SK-N-SH treated with all-trans-retinoic acid at 6 μM for 48 hours (cell line): ENCODE results near the gene RRAGD.

Experiments used
- ATAC-seq: fragments of 200-7000 bp; cut with Tn5 transposase; 3 replicates; pipeline ENCODE4 v1.9.1; 2020; ENCODE audit warnings: mild to moderate bottlenecking, moderate library complexity
- BACH2 ChIP-seq: fragments of 250-450 bp; sonication (Bioruptor Pico); IDR thresholded peaks from 2 replicates; pipeline ENCODE4 v1.9.0; 2021; ENCODE audit warnings: mild to moderate bottlenecking, borderline replicate concordance
- CSDC2 ChIP-seq: fragments of 250-450 bp; sonication (Bioruptor Pico); IDR thresholded peaks from 2 replicates; pipeline ENCODE4 v1.5.0; 2020; ENCODE audit warnings: mild to moderate bottlenecking, moderate library complexity
- GLIS3 ChIP-seq: fragments of 250-450 bp; sonication (Bioruptor Pico); IDR thresholded peaks from 2 replicates; pipeline ENCODE4 v1.5.0; 2020; ENCODE audit warnings: mild to moderate bottlenecking, moderate library complexity
- OSR1 ChIP-seq: fragments of 250-450 bp; sonication (Bioruptor Pico); IDR thresholded peaks from 2 replicates; pipeline ENCODE4 v1.8.0; 2022; ENCODE audit warnings: moderate library complexity, mild to moderate bottlenecking, inconsistent platforms
- RARB ChIP-seq: fragments of 250-450 bp; sonication (Bioruptor Pico); IDR thresholded peaks from 2 replicates; pipeline ENCODE4 v1.8.0; 2021; ENCODE audit warnings: mild to moderate bottlenecking, moderate library complexity
- TCF4 ChIP-seq: fragments of 250-450 bp; sonication (Bioruptor Pico); IDR thresholded peaks from 2 replicates; pipeline ENCODE4 v1.8.0; 2021; ENCODE audit warnings: mild to moderate bottlenecking, moderate library complexity, borderline replicate concordance
- ZC3H10 ChIP-seq: fragments of 250-450 bp; sonication (Bioruptor Pico); IDR thresholded peaks from 2 replicates; pipeline ENCODE4 v1.5.1; 2021; ENCODE audit warnings: mild to moderate bottlenecking, moderate library complexity
- ZFP3 ChIP-seq: fragments of 250-450 bp; sonication (Bioruptor Pico); IDR thresholded peaks from 2 replicates; pipeline ENCODE4 v1.5.0; 2020; ENCODE audit warnings: mild to moderate bottlenecking, moderate library complexity
- ZNF565 ChIP-seq: fragments of 450-650 bp; formaldehyde crosslinking; conservative IDR thresholded peaks from 2 replicates; pipeline ENCODE4 v1.5.0; 2020; ENCODE audit warnings: low read depth, mild to moderate bottlenecking, moderate library complexity
- ZNF70 ChIP-seq: fragments of 450-650 bp; formaldehyde crosslinking; IDR thresholded peaks from 2 replicates; pipeline ENCODE4 v1.5.0; 2020; ENCODE audit warnings: mild to moderate bottlenecking, moderate library complexity
- ZNF8 ChIP-seq: fragments of 450-650 bp; formaldehyde crosslinking; IDR thresholded peaks from 2 replicates; pipeline ENCODE4 v1.5.0; 2020; ENCODE audit warnings: mild to moderate bottlenecking, moderate library complexity
- TF ChIP-seq, protein P1 (sequence below): fragments of 250-450 bp; sonication (Bioruptor Pico); IDR thresholded peaks from 2 replicates; pipeline ENCODE4 v1.5.1; 2021; ENCODE audit warnings: mild to moderate bottlenecking, moderate library complexity
- TF ChIP-seq, protein P2 (sequence below): fragments of 250-450 bp; sonication (Bioruptor Pico); IDR thresholded peaks from 2 replicates; pipeline ENCODE4 v1.8.0; 2021; ENCODE audit warnings: low read depth, mild to moderate bottlenecking, moderate library complexity, borderline replicate concordance
- TF ChIP-seq, protein P3 (sequence below): fragments of 250-450 bp; sonication (Bioruptor Pico); IDR thresholded peaks from 2 replicates; pipeline ENCODE4 v1.5.1; 2020; ENCODE audit warnings: low read depth, mild to moderate bottlenecking, moderate library complexity
- TF ChIP-seq, protein P4 (sequence below): fragments of 250-450 bp; sonication (Bioruptor Pico); IDR thresholded peaks from 2 replicates; pipeline ENCODE4 v1.8.0; 2020; ENCODE audit warnings: mild to moderate bottlenecking, moderate library complexity, borderline replicate concordance

Gene RRAGD

DNA sequence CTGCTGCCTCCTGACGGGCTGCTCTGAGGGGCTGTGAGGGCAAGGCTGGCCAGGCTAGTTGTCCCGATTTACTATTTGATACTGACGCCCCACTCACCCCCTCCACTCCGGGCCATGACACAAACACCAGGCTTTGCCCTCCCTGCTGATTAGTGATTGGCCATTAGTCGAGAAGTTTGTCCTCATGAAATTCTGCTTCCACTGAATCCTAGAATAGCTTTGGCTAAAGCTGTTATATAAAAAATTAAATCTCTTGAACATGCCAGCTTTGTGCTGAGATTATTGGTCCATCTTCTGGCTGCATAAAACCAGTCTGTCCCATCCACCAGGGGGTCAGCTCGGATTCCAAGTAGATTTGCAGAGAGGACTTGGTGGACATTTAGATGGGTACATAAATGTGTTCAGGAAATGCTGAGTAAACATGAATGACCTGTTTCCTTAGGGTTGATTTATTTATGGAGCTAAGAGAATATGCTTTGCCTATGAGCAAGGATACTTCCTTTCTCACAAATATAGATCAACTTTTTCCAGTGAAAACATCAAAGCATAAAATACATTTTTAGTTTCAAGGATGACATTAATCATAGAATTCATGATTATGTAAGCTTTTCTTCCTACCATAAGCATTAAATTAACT lies 96.7 kb downstream of the RRAGD start, which contains the start of gene GABRR2:
TSS of gene GABRR2 (minus strand) at position 51 of the 637 bp plus-strand sequence. CDS start 134 bp downstream, outside the sequence.
- TF ChIP-seq GLIS3 (CRISPR knock-in tag), result no peak
- TF ChIP-seq ZFP3 (CRISPR knock-in tag), result no peak
- no peak for TF ChIP-seq OSR1 (CRISPR knock-in tag)
- TF ChIP-seq TCF4 (CRISPR knock-in tag), result no peak
- TF ChIP-seq ZNF70 (CRISPR knock-in tag), result no peak
- ATAC-seq, result no peak

DNA sequence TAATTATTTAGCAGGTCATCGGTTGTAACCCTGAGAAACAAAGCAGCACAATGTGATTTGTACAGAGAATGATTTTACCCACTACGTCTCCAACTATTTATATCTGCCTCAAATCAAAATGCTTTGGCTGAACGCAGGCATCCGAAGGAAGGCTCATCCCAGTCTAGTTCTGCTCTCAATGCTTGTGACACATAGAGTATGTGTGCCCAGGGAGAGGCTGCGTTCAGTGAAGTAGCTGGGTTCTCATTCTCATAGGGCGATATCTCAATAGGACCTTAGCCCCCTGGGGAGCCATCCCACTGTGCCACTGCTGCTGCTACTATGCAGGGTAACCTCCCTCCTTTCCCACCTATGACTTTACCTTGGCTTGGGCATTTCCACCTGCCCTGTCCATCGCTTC lies 97.4 kb downstream of the RRAGD start:
- ATAC-seq, result no peak
- TF ChIP-seq, protein P1, sequence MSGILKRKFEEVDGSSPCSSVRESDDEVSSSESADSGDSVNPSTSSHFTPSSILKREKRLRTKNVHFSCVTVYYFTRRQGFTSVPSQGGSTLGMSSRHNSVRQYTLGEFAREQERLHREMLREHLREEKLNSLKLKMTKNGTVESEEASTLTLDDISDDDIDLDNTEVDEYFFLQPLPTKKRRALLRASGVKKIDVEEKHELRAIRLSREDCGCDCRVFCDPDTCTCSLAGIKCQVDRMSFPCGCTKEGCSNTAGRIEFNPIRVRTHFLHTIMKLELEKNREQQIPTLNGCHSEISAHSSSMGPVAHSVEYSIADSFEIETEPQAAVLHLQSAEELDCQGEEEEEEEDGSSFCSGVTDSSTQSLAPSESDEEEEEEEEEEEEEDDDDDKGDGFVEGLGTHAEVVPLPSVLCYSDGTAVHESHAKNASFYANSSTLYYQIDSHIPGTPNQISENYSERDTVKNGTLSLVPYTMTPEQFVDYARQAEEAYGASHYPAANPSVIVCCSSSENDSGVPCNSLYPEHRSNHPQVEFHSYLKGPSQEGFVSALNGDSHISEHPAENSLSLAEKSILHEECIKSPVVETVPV (CRISPR knock-in tag), result no peak
- TF ChIP-seq ZNF565 (CRISPR knock-in tag), result no peak
- TF ChIP-seq BACH2, result no peak
- TF ChIP-seq OSR1 (CRISPR knock-in tag), result no peak
- no peak for TF ChIP-seq CSDC2 (CRISPR knock-in tag)
- TF ChIP-seq, protein P2, sequence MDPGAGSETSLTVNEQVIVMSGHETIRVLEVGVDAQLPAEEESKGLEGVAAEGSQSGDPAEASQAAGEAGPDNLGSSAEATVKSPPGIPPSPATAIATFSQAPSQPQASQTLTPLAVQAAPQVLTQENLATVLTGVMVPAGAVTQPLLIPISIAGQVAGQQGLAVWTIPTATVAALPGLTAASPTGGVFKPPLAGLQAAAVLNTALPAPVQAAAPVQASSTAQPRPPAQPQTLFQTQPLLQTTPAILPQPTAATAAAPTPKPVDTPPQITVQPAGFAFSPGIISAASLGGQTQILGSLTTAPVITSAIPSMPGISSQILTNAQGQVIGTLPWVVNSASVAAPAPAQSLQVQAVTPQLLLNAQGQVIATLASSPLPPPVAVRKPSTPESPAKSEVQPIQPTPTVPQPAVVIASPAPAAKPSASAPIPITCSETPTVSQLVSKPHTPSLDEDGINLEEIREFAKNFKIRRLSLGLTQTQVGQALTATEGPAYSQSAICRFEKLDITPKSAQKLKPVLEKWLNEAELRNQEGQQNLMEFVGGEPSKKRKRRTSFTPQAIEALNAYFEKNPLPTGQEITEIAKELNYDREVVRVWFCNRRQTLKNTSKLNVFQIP (CRISPR knock-in tag), result no peak
- no peak for TF ChIP-seq RARB
- TF ChIP-seq ZC3H10 (CRISPR knock-in tag), result no peak
- TF ChIP-seq, protein P3, sequence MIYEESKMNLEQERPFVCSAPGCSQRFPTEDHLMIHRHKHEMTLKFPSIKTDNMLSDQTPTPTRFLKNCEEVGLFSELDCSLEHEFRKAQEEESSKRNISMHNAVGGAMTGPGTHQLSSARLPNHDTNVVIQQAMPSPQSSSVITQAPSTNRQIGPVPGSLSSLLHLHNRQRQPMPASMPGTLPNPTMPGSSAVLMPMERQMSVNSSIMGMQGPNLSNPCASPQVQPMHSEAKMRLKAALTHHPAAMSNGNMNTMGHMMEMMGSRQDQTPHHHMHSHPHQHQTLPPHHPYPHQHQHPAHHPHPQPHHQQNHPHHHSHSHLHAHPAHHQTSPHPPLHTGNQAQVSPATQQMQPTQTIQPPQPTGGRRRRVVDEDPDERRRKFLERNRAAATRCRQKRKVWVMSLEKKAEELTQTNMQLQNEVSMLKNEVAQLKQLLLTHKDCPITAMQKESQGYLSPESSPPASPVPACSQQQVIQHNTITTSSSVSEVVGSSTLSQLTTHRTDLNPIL (CRISPR knock-in tag), result no peak
- TF ChIP-seq, protein P4, sequence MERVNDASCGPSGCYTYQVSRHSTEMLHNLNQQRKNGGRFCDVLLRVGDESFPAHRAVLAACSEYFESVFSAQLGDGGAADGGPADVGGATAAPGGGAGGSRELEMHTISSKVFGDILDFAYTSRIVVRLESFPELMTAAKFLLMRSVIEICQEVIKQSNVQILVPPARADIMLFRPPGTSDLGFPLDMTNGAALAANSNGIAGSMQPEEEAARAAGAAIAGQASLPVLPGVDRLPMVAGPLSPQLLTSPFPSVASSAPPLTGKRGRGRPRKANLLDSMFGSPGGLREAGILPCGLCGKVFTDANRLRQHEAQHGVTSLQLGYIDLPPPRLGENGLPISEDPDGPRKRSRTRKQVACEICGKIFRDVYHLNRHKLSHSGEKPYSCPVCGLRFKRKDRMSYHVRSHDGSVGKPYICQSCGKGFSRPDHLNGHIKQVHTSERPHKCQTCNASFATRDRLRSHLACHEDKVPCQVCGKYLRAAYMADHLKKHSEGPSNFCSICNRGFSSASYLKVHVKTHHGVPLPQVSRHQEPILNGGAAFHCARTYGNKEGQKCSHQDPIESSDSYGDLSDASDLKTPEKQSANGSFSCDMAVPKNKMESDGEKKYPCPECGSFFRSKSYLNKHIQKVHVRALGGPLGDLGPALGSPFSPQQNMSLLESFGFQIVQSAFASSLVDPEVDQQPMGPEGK (CRISPR knock-in tag), result no peak
- TF ChIP-seq GLIS3 (CRISPR knock-in tag), result no peak
- TF ChIP-seq ZNF8 (CRISPR knock-in tag), result no peak
